ENCODE data around the gene ZNF326. TPM values are rescaled to one million over a fixed set of nuclear protein-coding genes. Genes with fewer than 3 reads are reported as not detected.

ZNF326 gene
- total RNA-seq, 1 donor from 2014 or later, result 39.1 TPM

DNA sequence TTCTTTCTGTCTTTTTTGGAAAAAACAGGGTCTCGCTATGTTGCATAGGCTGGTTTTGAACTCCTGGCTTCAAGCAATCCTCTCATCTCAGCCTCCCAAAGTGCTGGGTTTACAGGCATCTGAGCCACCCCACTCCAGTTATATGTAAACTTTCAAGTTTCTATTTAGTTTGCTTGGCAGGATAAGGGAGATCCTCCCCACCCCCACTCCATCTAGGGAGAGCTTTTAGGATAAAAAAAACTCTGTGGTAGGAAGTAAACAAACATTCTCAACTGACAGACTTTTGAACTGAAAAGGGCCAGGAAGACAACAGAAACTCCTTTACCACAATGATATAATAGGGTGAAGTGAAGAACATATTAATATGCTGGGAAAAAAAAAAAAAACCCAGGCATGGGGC lies 41.0 kb upstream of the ZNF326 start:
- Mint-ChIP-seq H3K9me3 (no peaks in the 10 kb centered on the region), H3K36me3 (no peaks in the 10 kb centered on the region), H3K4me3 (no peak overlapping the region), H3K27ac (peak overlapping the region; percentile 54), H3K4me1 (ENCODE audit: unreplicated experiment) (peaks cover 13% of the 10 kb centered on the region), H3K27me3 (no peaks in the 10 kb centered on the region)
- TF ChIP-seq, protein P1, sequence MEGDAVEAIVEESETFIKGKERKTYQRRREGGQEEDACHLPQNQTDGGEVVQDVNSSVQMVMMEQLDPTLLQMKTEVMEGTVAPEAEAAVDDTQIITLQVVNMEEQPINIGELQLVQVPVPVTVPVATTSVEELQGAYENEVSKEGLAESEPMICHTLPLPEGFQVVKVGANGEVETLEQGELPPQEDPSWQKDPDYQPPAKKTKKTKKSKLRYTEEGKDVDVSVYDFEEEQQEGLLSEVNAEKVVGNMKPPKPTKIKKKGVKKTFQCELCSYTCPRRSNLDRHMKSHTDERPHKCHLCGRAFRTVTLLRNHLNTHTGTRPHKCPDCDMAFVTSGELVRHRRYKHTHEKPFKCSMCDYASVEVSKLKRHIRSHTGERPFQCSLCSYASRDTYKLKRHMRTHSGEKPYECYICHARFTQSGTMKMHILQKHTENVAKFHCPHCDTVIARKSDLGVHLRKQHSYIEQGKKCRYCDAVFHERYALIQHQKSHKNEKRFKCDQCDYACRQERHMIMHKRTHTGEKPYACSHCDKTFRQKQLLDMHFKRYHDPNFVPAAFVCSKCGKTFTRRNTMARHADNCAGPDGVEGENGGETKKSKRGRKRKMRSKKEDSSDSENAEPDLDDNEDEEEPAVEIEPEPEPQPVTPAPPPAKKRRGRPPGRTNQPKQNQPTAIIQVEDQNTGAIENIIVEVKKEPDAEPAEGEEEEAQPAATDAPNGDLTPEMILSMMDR (conservative IDR thresholded peaks at IDR 0.05), result no peak
- DNase-seq (ENCODE audit: extremely low spot score, unreplicated experiment), result no peak

DNA sequence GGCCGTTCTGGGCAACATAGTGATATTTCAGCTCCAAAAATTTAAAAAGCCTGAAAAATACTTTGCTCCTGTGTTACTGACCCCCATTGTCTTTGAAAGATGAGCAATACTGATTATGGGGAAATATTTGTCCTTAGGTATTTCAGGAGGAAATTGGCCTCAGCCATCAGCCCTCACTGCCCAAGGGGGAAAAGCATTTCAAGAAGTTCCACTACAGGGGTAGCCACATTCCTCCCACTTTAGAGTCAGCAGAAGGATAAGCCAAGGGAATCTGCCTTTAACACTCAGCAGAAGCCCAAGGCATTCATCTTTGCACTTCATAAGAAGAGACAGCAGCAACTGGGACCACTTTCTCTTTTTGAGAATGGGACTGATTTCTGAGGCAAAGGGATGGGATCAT lies 40.5 kb upstream of the ZNF326 start:
- no peaks in the 10 kb centered on the region for H3K9me3 Mint-ChIP-seq
- H3K4me3 Mint-ChIP-seq, result peak overlapping the region; percentile 46
- peak overlapping the region; percentile 39 for H3K27ac Mint-ChIP-seq
- no peaks in the 10 kb centered on the region for H3K27me3 Mint-ChIP-seq
- DNase-seq (ENCODE audit: extremely low spot score, unreplicated experiment), result no peak
- H3K36me3 Mint-ChIP-seq, result no peaks in the 10 kb centered on the region
- TF ChIP-seq, protein P1 (conservative IDR thresholded peaks at IDR 0.05), result no peak
- peaks cover 13% of the 10 kb centered on the region for H3K4me1 Mint-ChIP-seq (ENCODE audit: unreplicated experiment)

DNA sequence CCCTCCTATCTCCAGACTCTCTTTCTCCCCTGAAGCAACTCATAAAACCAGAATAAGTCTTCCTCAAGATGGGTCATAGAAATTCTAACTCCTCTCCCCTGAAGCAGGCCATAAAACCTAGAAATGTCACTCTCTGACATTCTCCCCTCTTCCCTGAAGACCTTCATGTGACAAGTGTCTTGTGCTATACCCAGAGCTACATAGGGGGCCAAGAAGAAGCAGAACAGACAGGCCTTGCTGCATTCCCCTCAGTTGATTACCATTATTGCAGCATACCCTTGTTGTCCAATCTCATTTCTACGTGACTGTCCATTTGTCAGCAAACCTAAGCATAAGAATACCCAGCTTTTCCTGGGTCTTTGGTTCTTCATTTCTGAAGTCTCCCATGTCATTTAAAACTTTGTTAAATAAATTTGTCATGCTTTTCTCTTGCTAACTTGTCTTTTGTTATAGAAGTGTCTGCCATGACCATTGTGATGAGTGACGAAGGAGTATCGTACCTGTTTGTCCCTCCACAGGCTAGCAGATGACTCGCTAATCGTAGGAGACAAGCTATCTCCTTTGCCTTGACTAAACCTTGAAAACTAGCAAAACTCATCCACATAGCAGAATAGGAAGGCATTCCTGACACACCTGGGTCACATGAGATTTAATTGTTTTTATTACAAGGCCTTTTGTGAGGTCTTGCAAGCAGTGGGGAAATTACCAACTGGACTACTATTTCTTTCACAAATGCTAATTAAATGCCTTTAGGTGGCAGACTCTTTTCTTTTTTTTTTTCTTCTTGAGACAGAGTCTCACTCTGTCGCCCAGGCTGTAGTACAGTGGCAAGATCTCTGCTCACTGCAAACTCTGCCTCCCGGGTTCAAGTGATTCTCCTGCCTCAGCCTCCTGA lies 39.4 kb upstream of the ZNF326 start:
- peak overlapping the region; percentile 49 for H3K27ac Mint-ChIP-seq
- DNase-seq (ENCODE audit: extremely low spot score, unreplicated experiment), result no peak

DNA sequence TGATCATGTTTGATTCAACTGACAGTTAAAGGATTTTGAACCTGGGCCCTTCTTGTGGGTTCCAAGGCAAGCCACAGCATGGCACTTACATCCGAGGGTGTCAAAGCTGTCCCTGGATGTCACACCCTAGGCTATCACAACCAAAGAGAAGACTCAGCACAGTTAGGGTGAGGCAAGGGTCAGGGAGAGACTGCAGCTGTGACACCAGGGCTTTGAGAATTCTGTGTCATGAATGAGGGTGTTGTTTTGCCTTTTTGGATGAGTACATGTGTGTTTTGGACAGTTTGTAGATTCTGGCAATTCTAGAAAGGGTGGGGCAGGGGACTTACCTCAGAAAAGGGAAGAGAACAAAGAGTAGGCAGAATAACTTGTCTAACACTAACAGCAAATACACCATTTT lies 37.8 kb upstream of the ZNF326 start:
- Mint-ChIP-seq H3K4me3 (no peak overlapping the region), H3K27me3 (no peaks in the 10 kb centered on the region), H3K4me1 (ENCODE audit: unreplicated experiment) (peaks cover 13% of the 10 kb centered on the region), H3K9me3 (no peaks in the 10 kb centered on the region), H3K36me3 (no peaks in the 10 kb centered on the region), H3K27ac (peak overlapping the region; percentile 52)
- DNase-seq (ENCODE audit: extremely low spot score, unreplicated experiment), result no peak
- TF ChIP-seq, protein P1 (conservative IDR thresholded peaks at IDR 0.05), result no peak

More for the DNA sequence above, 39.4 kb upstream of the ZNF326 start:
- no peaks in the 10 kb centered on the region for H3K9me3 Mint-ChIP-seq
- H3K27me3 Mint-ChIP-seq, result no peaks in the 10 kb centered on the region
- peaks cover 13% of the 10 kb centered on the region for H3K4me1 Mint-ChIP-seq (ENCODE audit: unreplicated experiment)
- H3K4me3 Mint-ChIP-seq, result no peak overlapping the region
- no peaks in the 10 kb centered on the region for H3K36me3 Mint-ChIP-seq
- TF ChIP-seq, protein P1 (conservative IDR thresholded peaks at IDR 0.05), result no peak

DNA sequence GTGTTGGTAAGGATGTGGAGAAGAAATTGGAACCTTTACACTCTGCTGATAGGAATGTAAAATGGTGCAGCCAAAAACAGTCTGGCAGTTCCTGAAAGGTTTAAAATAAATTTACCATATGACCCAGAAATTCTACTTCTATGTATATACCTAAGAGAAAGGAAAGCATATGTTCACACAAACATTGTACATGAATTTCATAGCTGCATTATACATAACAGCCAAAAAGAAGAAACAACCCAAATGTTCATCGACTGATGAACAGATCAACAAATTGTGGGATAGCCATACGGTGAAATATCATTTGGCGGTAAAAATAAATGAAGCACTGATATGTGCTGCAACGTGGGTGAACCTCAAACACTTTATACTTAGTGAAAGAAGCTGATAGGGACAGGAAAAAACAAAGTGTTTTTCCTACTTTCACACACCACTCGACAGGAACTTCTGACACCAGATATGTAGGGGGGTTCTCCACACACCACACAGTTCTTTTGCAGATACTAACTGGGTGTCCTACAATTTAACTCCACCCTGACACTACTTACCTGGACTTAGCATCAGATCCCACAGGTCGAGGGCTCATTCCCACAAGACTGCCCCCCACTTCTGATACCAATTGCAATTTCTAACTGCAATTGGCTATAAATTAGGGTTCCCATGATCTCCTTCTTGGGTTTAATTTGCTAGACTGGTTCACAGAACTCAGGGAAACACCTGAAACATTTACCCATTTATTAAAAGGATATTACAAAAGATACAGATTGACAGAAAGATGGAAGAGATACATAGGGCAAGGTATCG lies 35.9 kb upstream of the ZNF326 start:
- H3K4me3 Mint-ChIP-seq, result no peak overlapping the region
- H3K9me3 Mint-ChIP-seq, result peaks cover 4% of the 10 kb centered on the region
- TF ChIP-seq, protein P1 (conservative IDR thresholded peaks at IDR 0.05), result no peak
- no peaks in the 10 kb centered on the region for H3K36me3 Mint-ChIP-seq
- H3K27me3 Mint-ChIP-seq, result no peaks in the 10 kb centered on the region
- H3K27ac Mint-ChIP-seq, result no peak overlapping the region
- H3K4me1 Mint-ChIP-seq (ENCODE audit: unreplicated experiment), result peaks cover 13% of the 10 kb centered on the region
- no peak for DNase-seq (ENCODE audit: extremely low spot score, unreplicated experiment)
